SU-DHL-6 (cell line): ENCODE results near the gene BTN3A1.

ENCODE experiments used
- H2AFZ ChIP-seq: fragments of 200-600 bp; sonication (generic); 2 replicates; pipeline ENCODE4 v1.6.1; 2014; ENCODE audit warnings: low read depth, mild to moderate bottlenecking, moderate library complexity, mixed read lengths, antibody characterized with exemption, low read length; ENCODE audit not compliant: severe bottlenecking
- H3F3A ChIP-seq: fragments of 200-600 bp; shearing (Covaris generic); 2 replicates; pipeline ENCODE4 v1.6.0; 2016; ENCODE audit warnings: antibody characterized with exemption, mild to moderate bottlenecking; ENCODE audit not compliant: insufficient read depth
- H3K27ac ChIP-seq: fragments of 200-600 bp; sonication (generic); 2 replicates; pipeline ENCODE4 v1.5.1; 2016; ENCODE audit warnings: low read depth, mild to moderate bottlenecking, low read length, moderate library complexity, mixed read lengths
- H3K27me3 ChIP-seq: fragments of 200-600 bp; sonication (generic), shearing (Covaris generic); 2 replicates; pipeline ENCODE4 v1.6.0; 2014; ENCODE audit warnings: mild to moderate bottlenecking, low read length
- H3K36me3 ChIP-seq: fragments of 200-600 bp; sonication (generic); 2 replicates; pipeline ENCODE4 v1.6.1; 2014; ENCODE audit warnings: mild to moderate bottlenecking, low read length, mixed read lengths
- H3K4me2 ChIP-seq: fragments of 300-600, 200-600 bp; shearing (Covaris generic), sonication (generic); 2 replicates; pipeline ENCODE4 v1.6.0; 2014; ENCODE audit warnings: low read length, low read depth, mild to moderate bottlenecking; ENCODE audit not compliant: poor library complexity, severe bottlenecking
- H3K4me3 ChIP-seq: fragments of 200-600 bp; sonication (generic); 2 replicates; pipeline ENCODE4 v1.5.1; 2014; ENCODE audit warnings: antibody characterized with exemption, low read length, mild to moderate bottlenecking, mixed read lengths; ENCODE audit not compliant: insufficient read depth, poor library complexity, severe bottlenecking
- H3K79me2 ChIP-seq: fragments of 200-600 bp; sonication (generic); 2 replicates; pipeline ENCODE4 v1.6.1; 2014; ENCODE audit warnings: mild to moderate bottlenecking, low read length, moderate library complexity; ENCODE audit not compliant: insufficient read depth
- H3K9ac ChIP-seq: fragments of 200-600 bp; sonication (generic); 2 replicates; pipeline ENCODE4 v1.7.0; 2014; ENCODE audit warnings: mild to moderate bottlenecking, low read length
- H3K9me2 ChIP-seq: fragments of 200-600 bp; sonication (generic); replicated peaks from 2 replicates; pipeline ENCODE4 v1.6.1; 2014; ENCODE audit warnings: low read length; ENCODE audit not compliant: insufficient read depth
- H3K9me3 ChIP-seq: fragments of 200-600 bp; sonication (generic); 2 replicates; pipeline ENCODE4 v1.6.1; 2014; ENCODE audit warnings: low read length, mixed read lengths; ENCODE audit not compliant: insufficient read depth
- H4K20me1 ChIP-seq: fragments of 200-600 bp; sonication (generic); 2 replicates; pipeline ENCODE4 v1.6.1; 2014; ENCODE audit warnings: low read depth, mild to moderate bottlenecking, antibody characterized with exemption, low read length, moderate library complexity, mixed read lengths
- EZH2phosphoT487 ChIP-seq: fragments of 200-600 bp; sonication (generic), shearing (Covaris generic); conservative IDR thresholded peaks from 2 replicates; pipeline ENCODE4 v1.6.1; 2018; ENCODE audit warnings: mild to moderate bottlenecking, antibody characterized with exemption, low read length, moderate library complexity, mixed read lengths
- TF ChIP-seq, protein P1 (sequence below): fragments of 200-600 bp; sonication (generic); IDR thresholded peaks from one replicate; pipeline ENCODE4 v1.5.1; 2017; ENCODE audit warnings: antibody characterized with exemption, mild to moderate bottlenecking, low read length, moderate library complexity; ENCODE audit not compliant: insufficient read depth, poor library complexity, severe bottlenecking

BTN3A1 gene

DNA sequence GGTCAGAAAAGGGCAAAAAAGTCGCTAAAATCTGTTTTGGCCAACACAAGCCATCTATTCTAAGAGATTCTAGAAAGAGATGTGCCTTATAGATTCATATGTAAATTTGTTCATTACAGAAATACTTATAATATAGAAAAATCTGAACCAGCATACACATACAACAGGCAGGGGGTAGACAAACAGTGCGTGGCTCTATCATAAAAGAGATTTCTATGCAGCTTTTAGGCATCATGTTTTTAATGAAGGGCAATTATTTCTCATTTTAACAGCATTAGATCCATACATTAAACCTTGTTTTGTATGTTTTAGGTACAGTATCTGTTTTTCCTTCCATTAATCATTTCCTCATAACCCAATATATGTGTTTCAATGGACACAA is 38.9 kb downstream of the BTN3A1 start:
- Histone ChIP-seq H3K36me3 (no peaks in the 10 kb centered on the region), H3F3A (no peaks in the 10 kb centered on the region), H4K20me1 (no peaks in the 10 kb centered on the region), H3K4me3 (peak overlapping the region; percentile 49), H3K9me2 (no peaks in the 10 kb centered on the region), H3K79me2 (no peaks in the 10 kb centered on the region), H3K27me3 (no peaks in the 10 kb centered on the region), H3K27ac (no peak overlapping the region), H3K9me3 (no peaks in the 10 kb centered on the region), H2AFZ (peak overlapping the region; percentile 95), H3K9ac (peak overlapping the region; percentile 51), H3K4me2 (peak overlapping the region; percentile 62)
- no peak for TF ChIP-seq EZH2phosphoT487

DNA sequence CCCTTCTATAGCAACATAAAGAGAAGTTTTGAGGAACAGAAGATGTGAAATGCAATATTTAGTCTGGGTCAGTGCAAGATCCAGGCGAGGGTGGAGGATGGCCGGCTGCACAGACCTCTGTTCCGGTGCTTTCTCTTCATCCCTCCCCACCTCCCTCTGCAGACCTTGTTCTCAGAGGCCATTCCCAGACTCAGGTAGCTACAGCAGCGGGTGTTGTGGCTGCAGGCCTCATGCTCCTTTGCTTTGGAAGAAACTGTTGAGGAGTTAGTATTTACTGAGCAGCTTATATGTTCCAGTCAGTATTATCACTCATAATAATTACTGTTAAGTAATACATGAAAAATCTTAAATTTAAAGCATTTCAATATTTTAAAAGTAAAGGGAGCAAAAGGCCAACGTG is 39.9 kb downstream of the BTN3A1 start:
- H3K79me2 ChIP-seq = no peaks in the 10 kb centered on the region
- no peaks in the 10 kb centered on the region for H3K9me3 ChIP-seq
- no peaks in the 10 kb centered on the region for H3K36me3 ChIP-seq
- no peaks in the 10 kb centered on the region for H3F3A ChIP-seq
- no peak overlapping the region for H2AFZ ChIP-seq
- no peak overlapping the region for H3K27ac ChIP-seq
- H3K9me2 ChIP-seq = no peaks in the 10 kb centered on the region
- H4K20me1 ChIP-seq = no peaks in the 10 kb centered on the region
- H3K4me2 ChIP-seq = peak overlapping the region; percentile 62
- H3K27me3 ChIP-seq = no peaks in the 10 kb centered on the region
- H3K4me3 ChIP-seq = no peak overlapping the region
- H3K9ac ChIP-seq = no peak overlapping the region
- no peak for TF ChIP-seq EZH2phosphoT487
- TF ChIP-seq, protein P1, sequence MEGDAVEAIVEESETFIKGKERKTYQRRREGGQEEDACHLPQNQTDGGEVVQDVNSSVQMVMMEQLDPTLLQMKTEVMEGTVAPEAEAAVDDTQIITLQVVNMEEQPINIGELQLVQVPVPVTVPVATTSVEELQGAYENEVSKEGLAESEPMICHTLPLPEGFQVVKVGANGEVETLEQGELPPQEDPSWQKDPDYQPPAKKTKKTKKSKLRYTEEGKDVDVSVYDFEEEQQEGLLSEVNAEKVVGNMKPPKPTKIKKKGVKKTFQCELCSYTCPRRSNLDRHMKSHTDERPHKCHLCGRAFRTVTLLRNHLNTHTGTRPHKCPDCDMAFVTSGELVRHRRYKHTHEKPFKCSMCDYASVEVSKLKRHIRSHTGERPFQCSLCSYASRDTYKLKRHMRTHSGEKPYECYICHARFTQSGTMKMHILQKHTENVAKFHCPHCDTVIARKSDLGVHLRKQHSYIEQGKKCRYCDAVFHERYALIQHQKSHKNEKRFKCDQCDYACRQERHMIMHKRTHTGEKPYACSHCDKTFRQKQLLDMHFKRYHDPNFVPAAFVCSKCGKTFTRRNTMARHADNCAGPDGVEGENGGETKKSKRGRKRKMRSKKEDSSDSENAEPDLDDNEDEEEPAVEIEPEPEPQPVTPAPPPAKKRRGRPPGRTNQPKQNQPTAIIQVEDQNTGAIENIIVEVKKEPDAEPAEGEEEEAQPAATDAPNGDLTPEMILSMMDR = no peak

DNA sequence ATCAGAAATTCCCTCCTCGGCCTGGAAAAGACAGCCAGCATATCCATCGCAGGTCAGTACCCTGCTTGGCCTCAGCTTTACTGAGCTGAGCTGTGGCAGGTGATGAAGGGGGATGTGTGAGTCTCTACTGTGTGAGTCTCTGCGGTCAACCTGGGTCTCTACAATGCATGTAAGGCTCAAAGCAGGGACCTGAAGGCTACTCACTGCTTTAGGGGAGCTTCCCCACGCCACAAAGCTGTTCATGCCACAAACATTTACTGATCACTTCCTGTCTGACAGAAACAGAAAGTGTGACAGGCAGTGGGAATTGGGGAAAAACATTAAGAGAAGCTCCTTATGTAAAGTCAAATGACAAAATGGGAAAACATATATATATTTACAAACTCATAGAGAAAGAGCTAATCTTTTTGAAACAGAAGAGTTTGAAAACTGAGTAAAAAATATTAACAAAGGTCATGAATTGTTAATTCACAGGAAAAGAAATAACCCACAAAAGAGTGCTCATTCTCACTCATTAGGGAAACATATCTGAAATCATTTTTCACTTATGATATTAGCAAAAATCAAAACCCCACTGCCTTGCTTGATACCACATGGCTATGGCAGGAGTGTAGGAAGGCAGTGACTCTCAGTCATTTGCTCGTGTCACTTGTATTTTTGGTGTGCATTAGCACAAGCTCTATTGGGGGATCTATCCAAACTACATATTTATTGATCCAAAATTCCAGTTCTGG is 44.0 kb downstream of the BTN3A1 start:
- H3F3A ChIP-seq = no peaks in the 10 kb centered on the region
- no peak overlapping the region for H3K27ac ChIP-seq
- H3K27me3 ChIP-seq = no peaks in the 10 kb centered on the region
- H3K36me3 ChIP-seq = no peaks in the 10 kb centered on the region
- H3K79me2 ChIP-seq = no peaks in the 10 kb centered on the region
- no peak overlapping the region for H3K9ac ChIP-seq
- H4K20me1 ChIP-seq = no peaks in the 10 kb centered on the region
- no peak overlapping the region for H3K4me2 ChIP-seq
- no peaks in the 10 kb centered on the region for H3K9me2 ChIP-seq
- no peak overlapping the region for H2AFZ ChIP-seq
- no peak overlapping the region for H3K4me3 ChIP-seq
- no peaks in the 10 kb centered on the region for H3K9me3 ChIP-seq
- TF ChIP-seq, protein P1 = no peak
- TF ChIP-seq EZH2phosphoT487 = no peak

DNA sequence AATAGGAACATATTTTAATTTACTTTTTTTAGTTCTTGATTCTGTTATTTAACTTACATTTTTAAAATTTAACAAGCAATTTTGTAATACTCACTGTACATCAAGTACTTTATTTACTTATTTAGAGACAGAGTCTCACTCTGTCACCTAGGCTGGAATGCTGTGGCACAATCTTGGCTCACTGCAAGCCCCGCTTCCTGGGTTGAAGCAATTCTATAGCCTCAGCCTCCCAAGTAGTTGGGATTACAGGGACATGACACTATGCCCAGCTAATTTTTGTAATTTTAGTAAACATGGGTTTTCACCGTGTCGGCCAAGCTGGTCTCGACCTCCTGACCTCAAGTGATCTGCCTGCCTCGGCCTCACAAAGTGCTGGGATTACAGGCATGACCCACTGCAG is 45.2 kb downstream of the BTN3A1 start:
- H3K79me2 ChIP-seq = no peaks in the 10 kb centered on the region
- H3K4me3 ChIP-seq = no peak overlapping the region
- no peaks in the 10 kb centered on the region for H3K36me3 ChIP-seq
- no peaks in the 10 kb centered on the region for H3K27me3 ChIP-seq
- no peak overlapping the region for H3K27ac ChIP-seq
- H3F3A ChIP-seq = no peaks in the 10 kb centered on the region
- no peaks in the 10 kb centered on the region for H3K9me2 ChIP-seq
- H4K20me1 ChIP-seq = no peaks in the 10 kb centered on the region
- H3K4me2 ChIP-seq = no peak overlapping the region
- H2AFZ ChIP-seq = no peak overlapping the region
- no peak overlapping the region for H3K9ac ChIP-seq
- H3K9me3 ChIP-seq = no peaks in the 10 kb centered on the region
- TF ChIP-seq, protein P1 = no peak
- TF ChIP-seq EZH2phosphoT487 = no peak
